Dedifferentiated amniotic fluid mesenchymal stem cell (primary cell): ENCODE measurements around the gene EIF3A.
A peak's percentile ranks its signal among the peaks of the same experiment; 100 is the strongest.
"Not testable (repeated sequence)": the region's sequence is repeated elsewhere in the genome, so short reads cannot be mapped to it uniquely, and the experiment has no call there.

Experiments
- DNase-seq: peaks from one replicate; pipeline ENCODE4 v3.0.0-alpha.2; 2016; ENCODE audit errors: extremely low spot score

The EIF3A gene

DNA sequence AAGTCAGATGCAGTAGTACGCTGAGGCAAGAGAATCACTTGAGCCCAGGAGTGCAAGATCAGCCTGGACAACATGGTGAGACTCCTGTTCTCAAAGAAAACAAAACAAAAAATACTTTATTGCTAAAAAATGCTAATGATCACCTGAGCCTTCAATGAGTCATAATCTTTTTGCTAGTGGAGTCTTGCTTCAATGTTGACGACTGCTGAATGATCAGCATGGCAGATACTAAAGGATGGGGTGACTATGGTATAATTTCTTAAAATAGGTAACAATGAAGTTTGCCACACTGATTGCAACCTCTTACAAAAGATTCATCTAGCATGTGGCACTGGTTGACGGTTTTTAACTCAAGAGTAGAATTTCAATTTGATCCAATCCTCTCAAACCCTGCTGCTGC lies 28.8 kb downstream of the EIF3A start:
- no peak for DNase-seq

DNA sequence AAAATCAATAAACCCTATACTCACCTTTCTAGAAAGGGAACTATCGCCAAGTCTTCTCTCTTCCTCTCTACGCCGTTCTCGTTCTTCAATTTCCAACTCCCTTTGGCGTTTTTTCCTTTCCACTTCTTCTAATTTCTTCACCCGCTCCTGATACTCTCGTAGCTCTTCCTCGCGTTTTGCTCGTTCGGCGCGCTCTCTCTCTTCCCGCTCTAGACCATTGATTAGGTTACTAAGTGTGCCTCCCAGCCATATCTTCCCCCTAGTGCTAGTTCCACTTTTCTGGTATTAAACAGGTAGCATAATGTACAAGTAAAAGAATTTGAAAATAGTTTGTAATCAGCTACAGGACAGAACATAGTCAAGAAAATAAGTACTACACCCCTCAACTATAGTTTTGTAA lies 30.8 kb downstream of the EIF3A start:
- no peak for DNase-seq

DNA sequence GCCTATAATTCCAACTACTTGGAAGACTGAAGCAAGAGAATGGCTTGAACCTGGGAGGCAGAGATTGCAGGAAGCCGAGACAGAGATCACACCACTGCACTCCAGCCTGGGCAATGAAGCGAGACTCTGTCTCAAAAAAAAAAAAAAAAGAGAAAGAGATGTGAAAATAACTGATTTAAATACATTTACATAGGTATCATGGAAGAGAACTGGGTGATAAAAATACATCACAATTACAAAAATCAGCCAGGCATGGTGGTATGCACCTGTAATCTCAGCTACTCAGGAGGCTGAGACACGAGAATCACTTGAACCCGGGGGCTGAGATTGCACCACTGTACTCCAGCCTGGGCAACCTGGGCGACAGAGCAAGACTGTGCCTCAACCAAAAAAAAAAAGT lies 31.3 kb downstream of the EIF3A start:
- no peak for DNase-seq

DNA sequence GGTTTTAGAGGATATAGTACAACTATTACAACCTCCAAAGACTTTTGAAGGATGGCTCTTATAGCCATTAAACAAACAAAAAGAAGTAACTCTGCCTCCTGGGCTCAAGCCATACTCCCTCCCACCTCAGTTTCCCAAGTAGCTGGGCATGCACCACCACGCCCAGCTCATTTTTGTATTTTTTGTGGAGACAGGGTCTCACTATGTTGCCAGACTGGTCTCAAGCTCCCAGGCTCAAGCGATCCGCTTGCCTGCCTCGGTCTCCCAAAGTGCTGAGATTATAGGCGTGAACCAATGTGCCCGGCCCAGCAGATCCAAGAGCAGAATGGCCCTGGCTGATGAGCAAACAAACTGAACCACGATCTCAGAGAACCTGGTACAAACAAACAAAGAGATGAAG lies 35.1 kb downstream of the EIF3A start:
- no peak for DNase-seq

DNA sequence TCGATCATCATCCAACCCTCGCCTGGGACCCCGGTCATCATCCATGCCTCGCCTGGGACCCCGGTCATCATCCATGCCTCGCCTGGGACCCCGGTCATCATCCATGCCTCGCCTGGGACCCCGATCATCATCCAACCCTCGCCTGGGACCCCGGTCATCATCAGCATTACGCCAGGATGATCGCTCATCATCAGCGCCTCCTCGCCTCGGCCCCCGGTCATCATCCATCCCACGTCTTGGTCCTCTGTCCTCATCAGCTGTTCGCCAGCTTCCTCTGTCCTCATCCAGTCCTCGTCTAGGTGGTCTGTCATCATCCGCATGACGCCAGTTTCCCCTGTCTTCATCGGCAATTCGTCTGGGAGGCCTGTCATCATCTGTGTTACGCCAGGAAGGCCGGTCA lies 38.4 kb downstream of the EIF3A start:
- no peak for DNase-seq

DNA sequence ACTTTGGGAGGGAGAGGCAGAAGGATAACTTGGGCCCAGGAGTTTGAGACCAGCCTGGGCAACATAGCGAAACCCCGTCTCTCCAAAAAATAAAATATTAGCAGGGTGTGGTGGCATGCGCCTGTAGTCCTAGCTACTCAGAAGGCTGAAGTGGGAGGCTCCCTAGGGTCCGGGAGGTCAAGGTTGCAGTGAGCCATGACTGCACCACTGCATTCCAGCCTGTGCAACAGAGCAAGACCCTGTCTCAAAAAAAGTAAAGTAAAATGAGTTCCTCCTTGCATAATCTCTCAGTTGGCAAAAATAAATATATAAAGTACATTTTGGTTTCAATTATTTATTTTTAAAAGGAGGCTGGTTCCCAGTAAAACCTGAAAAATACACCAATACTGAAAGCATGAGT lies 39.3 kb downstream of the EIF3A start:
- DNase-seq = no peak

DNA sequence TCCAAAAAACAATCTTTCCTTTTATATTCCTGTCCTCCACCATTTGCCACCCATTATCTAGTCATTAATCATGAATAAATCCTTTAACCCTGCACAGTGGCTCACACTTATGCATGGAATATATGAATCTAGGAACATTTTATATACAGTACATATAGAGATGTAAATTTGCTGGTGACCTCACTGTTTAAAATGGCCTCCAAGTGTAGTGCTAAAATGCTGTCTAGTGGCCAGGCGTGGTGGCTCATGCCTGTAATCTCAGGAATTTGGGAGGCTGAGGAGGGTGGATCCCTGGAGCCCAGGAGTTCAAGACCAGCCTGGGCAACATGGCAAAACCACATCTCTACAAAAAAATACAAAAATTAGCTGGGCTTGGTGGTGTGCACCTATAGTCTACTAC lies 41.5 kb downstream of the EIF3A start:
- no peak for DNase-seq

DNA sequence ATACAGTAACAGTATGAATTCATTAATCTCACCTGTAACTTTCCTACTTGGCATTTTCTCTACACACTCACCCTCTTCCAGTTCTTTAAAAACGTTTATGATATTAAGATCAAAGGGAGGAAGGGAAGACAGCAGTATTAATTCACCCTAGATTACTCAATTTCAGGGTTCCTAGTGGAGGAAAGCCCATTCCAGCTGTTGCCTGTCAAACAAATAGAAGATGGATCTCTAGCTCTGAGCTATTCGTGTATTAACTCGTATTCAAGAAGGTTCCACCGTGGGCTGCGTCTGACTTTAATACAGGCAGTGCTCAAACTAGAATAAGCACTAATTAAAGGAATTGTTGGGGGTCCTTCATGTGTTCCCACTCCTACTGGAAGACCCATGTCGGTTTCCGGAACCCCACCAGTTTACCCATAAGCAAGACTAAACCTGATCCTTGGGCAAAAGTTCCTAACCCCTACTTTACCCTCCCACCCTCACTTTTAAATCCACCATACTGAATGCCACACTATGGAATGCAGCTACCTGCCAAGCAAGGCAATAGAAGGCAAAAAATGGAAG lies 49.0 kb downstream of the EIF3A start:
- DNase-seq = no peak

DNA sequence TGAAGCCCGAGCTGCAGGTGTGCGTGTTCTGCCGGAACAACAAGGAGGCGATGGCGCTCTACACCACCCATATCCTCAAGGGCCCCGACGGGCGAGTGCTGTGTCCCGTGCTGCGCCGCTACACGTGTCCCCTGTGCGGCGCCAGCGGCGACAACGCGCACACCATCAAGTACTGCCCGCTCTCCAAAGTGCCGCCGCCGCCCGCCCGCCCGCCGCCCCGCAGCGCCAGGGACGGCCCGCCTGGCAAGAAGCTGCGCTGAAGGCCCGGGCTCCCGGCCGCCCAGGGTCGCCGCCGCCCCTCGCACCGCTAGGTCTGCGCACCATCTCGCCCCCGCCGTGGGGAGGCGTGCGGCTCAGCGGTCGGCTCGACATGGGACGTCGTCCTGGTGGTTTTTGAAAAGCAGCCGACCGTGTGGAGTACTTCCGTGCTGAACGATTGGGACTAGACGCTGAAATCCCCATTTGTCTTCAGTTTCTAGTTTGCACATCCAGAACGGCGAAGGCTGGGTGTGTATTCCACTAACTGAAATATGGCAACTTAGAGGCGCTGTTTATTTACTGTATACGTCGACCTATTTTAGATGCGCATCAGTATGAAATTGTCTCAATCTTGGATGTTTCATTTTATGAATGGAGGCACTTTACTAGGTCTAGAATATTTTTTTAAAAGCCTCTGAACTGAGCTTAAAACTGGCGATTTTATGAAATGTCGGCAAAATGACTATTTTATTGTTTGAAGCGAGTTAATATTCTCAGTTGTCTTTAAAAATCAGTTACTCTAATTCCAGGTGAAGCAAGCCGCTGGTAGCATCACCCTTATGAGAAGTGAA lies 50.0 kb downstream of the EIF3A start:
- no peak for DNase-seq

DNA sequence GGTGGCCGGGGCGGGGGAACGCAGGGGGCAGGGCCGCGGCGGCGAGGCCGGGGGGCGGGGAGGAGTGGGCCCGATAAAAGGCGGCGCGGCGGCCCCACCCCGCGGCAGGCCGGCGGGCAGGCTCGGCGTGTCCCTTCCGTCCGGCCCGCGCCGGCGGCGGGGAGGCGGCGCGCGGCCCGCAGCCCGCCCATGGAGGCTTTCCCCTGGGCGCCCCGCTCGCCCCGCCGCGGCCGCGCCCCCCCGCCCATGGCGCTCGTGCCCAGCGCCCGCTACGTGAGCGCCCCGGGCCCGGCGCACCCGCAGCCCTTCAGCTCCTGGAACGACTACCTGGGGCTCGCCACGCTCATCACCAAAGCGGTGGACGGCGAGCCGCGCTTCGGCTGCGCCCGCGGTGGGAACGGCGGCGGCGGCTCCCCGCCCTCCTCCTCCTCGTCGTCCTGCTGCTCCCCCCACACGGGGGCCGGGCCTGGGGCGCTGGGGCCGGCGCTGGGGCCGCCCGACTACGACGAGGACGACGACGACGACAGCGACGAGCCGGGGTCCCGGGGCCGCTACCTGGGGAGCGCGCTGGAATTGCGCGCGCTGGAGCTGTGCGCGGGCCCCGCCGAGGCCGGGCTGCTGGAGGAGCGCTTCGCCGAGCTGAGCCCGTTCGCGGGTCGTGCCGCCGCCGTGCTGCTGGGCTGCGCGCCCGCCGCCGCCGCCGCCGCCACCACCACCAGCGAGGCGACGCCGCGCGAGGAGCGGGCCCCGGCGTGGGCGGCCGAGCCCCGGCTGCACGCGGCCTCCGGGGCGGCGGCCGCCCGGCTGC lies 50.8 kb downstream of the EIF3A start, which contains the start of gene NANOS1:
NANOS1 (plus strand) TSS at position 102 of the 808 bp plus-strand sequence; CDS start at position 190, 88 bp downstream.
- DNase-seq = no peak

DNA sequence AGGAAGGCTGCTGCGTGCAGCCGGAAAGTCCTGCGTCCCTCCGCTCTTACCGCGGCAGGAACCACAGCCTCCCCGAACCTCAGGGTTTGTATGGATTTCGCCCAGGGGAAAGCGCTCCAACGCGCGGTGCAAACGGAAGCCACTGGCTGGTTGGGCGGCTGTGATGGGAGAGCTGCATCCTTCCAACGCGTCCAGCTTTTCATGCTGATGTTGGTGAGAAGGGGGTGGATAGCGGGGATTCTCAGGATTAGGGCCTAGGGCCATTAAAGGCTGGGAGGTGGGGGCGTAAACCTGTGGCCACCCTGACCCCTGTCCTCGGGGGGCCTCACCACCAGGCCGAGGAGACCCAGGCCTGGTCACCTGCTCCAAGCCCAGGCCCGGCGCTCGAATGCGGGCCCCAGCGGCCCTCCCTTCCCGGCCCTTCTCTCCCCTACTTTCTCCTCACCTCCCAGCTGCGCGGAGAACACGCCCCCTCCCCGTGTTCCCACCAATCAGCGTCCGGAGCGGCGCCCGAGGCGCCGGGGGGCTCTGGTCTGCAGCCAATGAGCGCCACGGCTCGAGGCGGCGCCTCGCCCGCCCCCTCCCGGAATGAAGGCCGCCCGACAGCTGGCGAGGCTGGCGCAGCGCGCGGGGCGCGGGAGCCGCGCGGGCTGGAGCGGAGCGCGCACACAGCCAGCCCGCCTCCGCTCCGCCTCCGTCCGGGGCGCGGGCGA lies 51.6 kb downstream of the EIF3A start:
- peak; percentile 58 for DNase-seq

DNA sequence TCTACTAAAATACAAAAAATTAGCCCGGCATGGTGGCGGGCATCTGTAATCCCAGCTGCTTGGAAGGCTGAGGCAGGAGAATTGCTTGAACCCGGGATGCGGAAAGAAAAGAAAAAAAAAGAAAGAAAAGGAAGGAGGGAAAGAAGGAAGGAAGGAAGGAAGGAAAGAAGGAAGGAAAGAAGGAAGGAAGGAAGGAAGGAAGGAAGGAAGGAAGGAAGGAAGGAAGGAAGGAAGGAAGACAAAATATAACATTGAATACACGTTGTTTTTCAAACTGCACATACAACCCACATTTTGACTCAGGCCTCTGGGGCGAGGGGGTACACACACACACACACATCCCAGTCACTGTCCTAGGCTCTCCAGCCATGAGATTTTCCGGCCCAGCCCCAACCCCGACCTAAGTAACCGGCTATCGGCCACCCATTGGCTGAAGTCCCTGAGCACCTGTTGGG lies 52.1 kb downstream of the EIF3A start:
- not testable (repeated sequence) for DNase-seq

DNA sequence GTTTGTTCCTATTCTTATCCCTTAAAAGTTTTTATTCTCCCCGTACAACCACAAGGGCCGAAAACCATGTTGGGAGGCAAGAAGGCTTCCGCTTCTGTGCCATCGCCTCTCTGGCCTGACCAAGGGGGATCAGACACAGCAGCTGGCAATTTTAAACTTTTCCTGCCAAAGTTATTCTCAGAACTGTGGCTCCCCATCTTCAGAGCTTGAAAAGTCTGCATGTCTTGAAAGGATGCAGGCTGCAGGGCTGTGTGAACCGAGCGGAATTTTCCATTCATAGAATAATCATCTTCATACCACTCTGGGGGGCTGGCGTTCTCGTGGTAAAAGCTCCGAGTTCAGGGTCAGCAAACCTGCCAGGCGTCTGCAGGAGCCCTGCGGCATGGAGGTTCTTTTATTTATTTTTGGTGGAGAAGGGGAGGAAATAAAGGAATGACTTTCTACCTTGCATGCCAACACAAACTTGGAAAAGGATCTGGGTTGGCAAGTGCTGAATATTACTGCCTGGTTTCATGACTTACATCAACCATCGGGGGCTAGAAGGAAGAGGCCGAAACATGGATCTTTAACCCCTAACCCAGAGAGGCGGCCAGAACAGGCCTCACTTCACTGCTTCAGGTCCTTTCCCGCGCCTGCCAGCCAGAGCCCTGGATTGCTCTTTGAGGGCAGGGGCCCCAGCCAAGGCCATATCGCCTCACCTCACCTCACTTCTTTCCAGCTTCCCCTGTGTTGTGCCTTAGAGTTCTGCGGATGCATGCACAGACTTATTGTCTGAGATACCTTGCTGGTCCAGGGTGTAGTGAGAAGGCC lies 54.1 kb downstream of the EIF3A start:
- peak; percentile 35 for DNase-seq

DNA sequence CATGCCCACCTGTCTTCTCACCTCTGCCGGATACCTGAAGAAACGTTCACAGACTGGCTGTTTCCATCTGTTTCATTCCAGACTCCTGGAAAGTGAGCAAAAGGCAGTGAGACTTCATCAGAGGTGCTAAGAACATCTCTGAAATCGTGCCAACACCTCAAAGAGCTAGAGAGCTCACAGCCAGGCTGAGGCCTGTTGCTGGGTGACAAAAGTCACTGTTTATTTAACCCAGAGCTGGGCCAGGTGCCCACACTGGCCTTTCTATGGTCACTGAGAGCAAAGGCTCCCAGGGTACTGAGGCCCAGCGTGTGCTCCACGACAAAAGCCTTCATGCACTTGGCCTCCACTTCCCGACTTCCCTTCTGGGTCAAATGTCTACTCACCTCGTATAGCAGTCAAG lies 54.8 kb downstream of the EIF3A start:
- DNase-seq = no peak

DNA sequence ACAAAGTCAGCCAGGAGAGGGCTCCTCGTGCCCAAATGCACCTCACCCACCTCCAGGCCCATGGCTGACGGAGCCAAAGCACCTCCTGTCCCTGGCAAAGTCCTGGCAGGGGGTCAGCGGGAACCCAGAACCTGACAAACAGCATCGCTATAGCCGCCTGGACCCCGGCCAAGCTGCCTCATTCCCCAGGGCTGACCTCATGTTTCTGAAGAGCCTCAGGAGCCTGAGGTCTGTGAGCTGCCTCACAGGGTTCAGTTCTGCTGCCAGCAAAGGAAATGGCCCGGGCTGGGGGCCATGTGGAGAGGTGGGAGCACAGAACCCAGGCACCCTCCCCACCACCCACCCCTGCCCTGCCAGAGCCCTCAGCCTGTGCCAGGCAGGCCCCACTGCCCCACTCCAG lies 55.3 kb downstream of the EIF3A start:
- DNase-seq = no peak

DNA sequence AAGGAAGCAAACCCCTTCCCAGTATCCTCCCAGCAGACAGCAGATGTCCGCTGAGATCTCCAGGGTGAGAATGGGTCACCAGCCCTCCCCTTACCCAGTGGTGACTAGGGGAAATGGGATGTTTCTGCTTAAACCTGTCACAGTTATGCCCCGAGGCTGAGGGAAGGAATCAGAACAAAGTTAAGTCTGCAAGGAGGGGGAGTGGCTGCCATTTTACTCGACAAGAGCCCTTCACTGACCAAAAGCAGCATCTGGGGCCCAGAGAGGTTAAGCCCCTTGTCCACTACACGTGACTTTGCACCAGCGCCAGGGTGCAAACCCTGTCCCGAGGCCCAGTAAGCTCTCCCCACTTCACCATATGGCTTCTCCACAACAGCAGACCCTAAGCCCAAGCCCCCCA lies 55.7 kb downstream of the EIF3A start:
- DNase-seq = no peak

DNA sequence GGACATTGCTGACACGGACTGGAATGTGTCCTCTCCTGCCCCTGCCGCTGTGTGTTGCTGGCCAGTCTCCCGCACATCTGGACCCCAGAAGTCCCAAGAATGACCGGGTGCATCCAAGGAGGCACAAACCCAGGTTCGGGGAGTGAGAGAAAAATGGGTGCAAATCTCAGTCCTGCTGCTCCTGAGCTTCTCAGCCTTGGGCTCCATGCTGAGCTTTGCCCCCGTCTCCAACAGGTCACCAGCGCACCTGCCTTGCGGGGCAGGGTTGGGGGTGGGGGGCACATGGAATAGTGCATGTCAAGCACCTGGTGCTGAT lies 57.1 kb downstream of the EIF3A start:
- DNase-seq = no peak

DNA sequence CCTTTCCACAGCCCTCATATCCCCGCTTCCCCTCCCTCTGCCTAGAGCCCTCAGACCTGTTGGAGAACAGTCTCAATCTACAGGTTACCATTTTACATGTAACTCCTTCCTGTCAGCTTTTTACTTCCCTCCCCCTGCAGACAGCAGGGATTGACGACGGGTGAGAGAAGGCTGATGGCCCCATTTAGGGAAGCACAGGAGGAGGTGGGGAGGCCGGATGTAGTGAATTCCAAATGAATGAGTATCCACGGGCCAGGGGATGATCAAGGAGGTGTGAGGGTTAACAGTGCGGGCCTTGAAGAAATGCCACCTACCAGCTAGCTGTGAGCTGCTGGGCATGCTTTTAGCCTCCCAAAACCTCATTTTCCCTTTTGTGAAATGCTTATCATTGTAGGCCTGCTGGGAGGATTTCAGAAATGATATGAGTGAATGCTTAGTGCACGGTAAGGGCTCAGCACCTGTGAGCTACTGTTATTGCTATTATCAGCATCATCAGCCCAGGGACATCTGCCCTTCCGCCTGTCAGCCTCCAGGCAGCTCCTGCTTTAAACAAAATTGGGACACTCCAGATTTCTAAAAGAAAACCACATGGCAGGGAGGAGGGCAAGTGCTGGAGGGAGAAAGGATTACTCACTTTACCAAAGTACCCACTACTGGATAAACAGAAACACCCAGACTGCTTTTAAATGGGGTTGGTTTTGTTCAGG lies 57.6 kb downstream of the EIF3A start:
- DNase-seq = no peak

DNA sequence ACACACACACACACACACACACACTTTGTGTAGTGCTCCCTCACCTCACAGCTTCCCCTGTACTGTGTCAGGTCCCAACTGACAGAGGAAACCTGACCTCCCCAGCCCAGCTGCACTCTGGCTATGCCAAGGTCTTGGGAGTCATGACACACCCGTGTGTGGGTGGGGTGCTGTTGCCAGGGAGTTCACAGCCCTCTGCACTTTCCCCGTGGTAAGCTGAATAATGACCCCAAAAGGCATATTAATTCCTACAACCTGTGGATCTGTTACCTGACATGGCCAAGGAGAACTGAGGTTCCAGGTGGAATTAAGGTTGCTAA lies 60.0 kb downstream of the EIF3A start:
- DNase-seq = no peak

DNA sequence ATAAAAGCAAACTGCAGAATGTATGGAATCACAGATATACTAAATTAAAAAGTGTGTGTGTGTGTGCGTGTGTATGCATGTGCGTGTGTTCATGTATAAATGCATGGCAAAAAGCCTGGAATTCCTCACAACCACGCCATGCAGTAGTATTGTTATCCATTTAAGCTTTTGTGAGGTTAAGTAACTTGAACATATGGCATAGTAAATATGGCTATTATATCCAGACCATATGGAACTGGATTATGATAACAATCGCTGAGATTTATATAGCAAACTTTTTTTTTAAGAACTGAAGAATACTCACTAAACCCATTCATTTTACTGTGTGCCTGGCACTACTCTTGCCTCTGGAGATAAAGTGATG lies 73.4 kb downstream of the EIF3A start:
- peak; percentile 32 for DNase-seq
